CD14-positive monocyte (primary cell): ENCODE data around the gene GABRG3. TPM values are rescaled to one million over a fixed set of nuclear protein-coding genes. Genes with fewer than 3 reads are reported as not detected.

ENCODE experiments used
- DNase-seq, 3 donors: peaks; one replicate each; pipeline ENCODE4 v3.0.0-alpha.2; 2011 to 2022
- H2AFZ ChIP-seq: 2 replicates; pipeline ENCODE4 v1.6.0; 2012; ENCODE audit warnings: mild to moderate bottlenecking, low read depth, low read length, inconsistent platforms; ENCODE audit not compliant: insufficient read depth, poor library complexity, severe bottlenecking
- H3K27ac ChIP-seq, 2 donors: 1 replicate in 1 of 2; 2 replicates in 1 of 2; pipeline ENCODE4 v1.5.1; 2012 to 2013; ENCODE audit warnings: low read length in 2 of 2, control low read depth in 1 of 2, inconsistent platforms in 1 of 2, low read depth in 1 of 2, mild to moderate bottlenecking in 1 of 2
- H3K27me3 ChIP-seq, 2 donors: one replicate each; pipeline versions ENCODE4 v1.6.0 to v1.6.1; 2011 to 2013; ENCODE audit warnings: low read length in 2 of 2; ENCODE audit not compliant: control insufficient read depth in 2 of 2, insufficient read depth in 2 of 2
- H3K36me3 ChIP-seq, 2 donors: replicated peaks in 1 of 2; 1 replicate in 1 of 2; 2 replicates in 1 of 2; pipeline versions ENCODE4 v1.5.1 to v1.6.1; 2012 to 2013; ENCODE audit warnings: low read length in 2 of 2, control low read depth in 1 of 2, inconsistent platforms in 1 of 2, mild to moderate bottlenecking in 1 of 2; ENCODE audit not compliant: insufficient read depth in 2 of 2, control insufficient read depth in 1 of 2
- H3K4me1 ChIP-seq, 2 donors: 1 replicate in 1 of 2; 2 replicates in 1 of 2; pipeline versions ENCODE4 v1.5.1 to v1.6.1; 2012 to 2013; ENCODE audit warnings: low read length in 2 of 2, control low read depth in 1 of 2, inconsistent platforms in 1 of 2, mild to moderate bottlenecking in 1 of 2, moderate library complexity in 1 of 2; ENCODE audit not compliant: insufficient read depth in 2 of 2, control insufficient read depth in 1 of 2
- H3K4me2 ChIP-seq: replicated peaks from 2 replicates; pipeline ENCODE3; 2012; ENCODE audit warnings: low read length, moderate library complexity, mild to moderate bottlenecking; ENCODE audit not compliant: poor library complexity, severe bottlenecking; ENCODE audit errors: extremely low read depth
- H3K4me3 ChIP-seq, 3 experiments: fragments of 200-600 bp in 1 of 3; sonication (generic) in 1 of 3; replicated peaks in 1 of 3; 1 replicate in 2 of 3; 2 replicates in 1 of 3; pipeline ENCODE4 v1.5.1; 2011 to 2013; ENCODE audit warnings: low read length in 3 of 3, mild to moderate bottlenecking in 3 of 3, control low read depth in 2 of 3, low read depth in 2 of 3, inconsistent platforms in 1 of 3, moderate library complexity in 1 of 3
- H3K79me2 ChIP-seq: 2 replicates; pipeline ENCODE4 v1.6.0; 2012; ENCODE audit warnings: mild to moderate bottlenecking, control low read depth, inconsistent platforms, low read length, moderate library complexity; ENCODE audit not compliant: insufficient read depth
- H3K9ac ChIP-seq: 2 replicates; pipeline ENCODE4 v1.6.0; 2017; ENCODE audit warnings: low read length, mild to moderate bottlenecking; ENCODE audit not compliant: insufficient read depth, poor library complexity, severe bottlenecking
- H3K9me3 ChIP-seq, 2 donors: replicated peaks in 1 of 2; 1 replicate in 1 of 2; 2 replicates in 1 of 2; pipeline versions ENCODE4 v1.5.1 to v1.6.1; 2012 to 2013; ENCODE audit warnings: low read length in 2 of 2, control low read depth in 1 of 2; ENCODE audit not compliant: control insufficient read depth in 1 of 2, insufficient read depth in 1 of 2
- H4K20me1 ChIP-seq: 2 replicates; pipeline ENCODE4 v1.6.0; 2012; ENCODE audit warnings: mild to moderate bottlenecking, low read length, control low read depth, moderate library complexity; ENCODE audit not compliant: insufficient read depth
- H3K27ac Mint-ChIP-seq, 7 donors: one replicate each; pipeline ENCODE4 v1.8.0; 2020; ENCODE audit warnings: mild to moderate bottlenecking in 7 of 7, mixed read lengths in 7 of 7, moderate library complexity in 6 of 7, inconsistent platforms in 2 of 7
- H3K27me3 Mint-ChIP-seq, 3 donors: one replicate each; pipeline ENCODE4 v1.8.0; 2021 to 2022; ENCODE audit warnings: low read depth in 3 of 3, mild to moderate bottlenecking in 3 of 3, mixed read lengths in 3 of 3, moderate library complexity in 3 of 3, inconsistent platforms in 1 of 3
- H3K36me3 Mint-ChIP-seq, 2 donors: one replicate each; pipeline ENCODE4 v1.8.0; 2020; ENCODE audit warnings: mixed read lengths in 2 of 2, inconsistent platforms in 1 of 2, mild to moderate bottlenecking in 1 of 2
- H3K4me1 Mint-ChIP-seq: one replicate; pipeline ENCODE4 v1.8.0; 2020; ENCODE audit warnings: mild to moderate bottlenecking, mixed read lengths
- H3K4me3 Mint-ChIP-seq, 2 donors: one replicate each; pipeline ENCODE4 v1.8.0; 2020; ENCODE audit warnings: mild to moderate bottlenecking in 2 of 2, mixed read lengths in 2 of 2, moderate library complexity in 1 of 2
- H3K9me3 Mint-ChIP-seq, 7 donors: one replicate each; pipeline ENCODE4 v1.8.0; 2020 to 2022; ENCODE audit warnings: mixed read lengths in 7 of 7, mild to moderate bottlenecking in 6 of 7, moderate library complexity in 6 of 7, inconsistent platforms in 2 of 7
- CTCF ChIP-seq: fragments of 200-600 bp; IDR thresholded peaks from one replicate; pipeline ENCODE4 v1.8.0; 2022; ENCODE audit warnings: antibody characterized with exemption, mild to moderate bottlenecking
- WGBS: methylation state at CpG from one replicate; pipeline ENCODE4 v1.1.5; 2013; ENCODE audit warnings: missing lambda C conversion rate; ENCODE audit not compliant: insufficient coverage; 5-methylcytosine and 5-hydroxymethylcytosine counted together
- intact Hi-C, 2 donors: fragments of 100-400 bp; cut with micrococcal nuclease; formaldehyde crosslinking; loops; one replicate each; pipeline versions ENCODE4 v1.15.0 to v1.15.1; 2023
- polyA plus RNA-seq, 3 donors: library from polyadenylated mRNA; depleted of rRNA in 1 of 3; unstranded in 2 of 3; stranded (reverse) in 1 of 3; fragments of 300-500 nt in 2 of 3; fragments of >200 nt in 1 of 3; fragmentation: Illumina TruSeq in 2 of 3; gene quantifications; 1 replicate in 2 of 3; 2 replicates in 1 of 3; pipeline ENCODE4 v1.2.3, GENCODE V29; 2012 to 2021

Gene GABRG3
- polyA plus RNA-seq, 3 donors = not detected

GRCh38 chr15:27231811-27232210 is 260.8 kb downstream of the GABRG3 start:
- no CpG with 5 or more reads among the region's 2 CpGs for WGBS
- no peak overlapping the region for H3K4me2 ChIP-seq
- H3K27me3 Mint-ChIP-seq = peaks cover 0 to 2% (median 0%) of the 10 kb centered on the region in 3 donors

DNA sequence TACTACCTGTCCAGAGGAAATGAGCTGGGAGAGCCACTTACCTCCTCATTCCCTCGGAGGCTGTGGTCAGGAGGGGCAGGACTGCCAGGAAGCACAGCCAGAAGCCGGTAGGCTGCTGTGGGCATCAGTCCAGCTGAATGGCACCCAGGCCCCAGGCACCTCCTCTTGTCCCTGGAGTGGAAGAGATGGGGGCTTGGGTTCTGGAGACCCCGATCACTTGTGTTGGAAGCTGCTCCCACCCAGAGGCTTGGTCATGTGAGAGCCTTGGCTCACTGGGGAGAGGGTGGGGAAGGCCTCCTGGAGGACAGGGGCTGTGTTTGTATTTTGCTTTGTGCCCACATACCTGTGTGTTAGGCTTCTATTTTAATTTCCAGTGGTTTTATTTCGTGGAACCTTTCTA is 261.9 kb downstream of the GABRG3 start:
- Histone ChIP-seq H3K4me2 (no peak overlapping the region), H3K9ac (no peak overlapping the region), H3K4me1 (no peaks in the 10 kb centered on the region), H3K4me3 (no peak overlapping the region), H3K36me3 (no peaks in the 10 kb centered on the region), H3K27ac (no peak overlapping the region), H3K9me3 (no peaks in the 10 kb centered on the region), H3K27me3 (no peaks in the 10 kb centered on the region), H2AFZ (no peak overlapping the region), H4K20me1 (no peaks in the 10 kb centered on the region), H3K79me2 (no peaks in the 10 kb centered on the region)
- H3K9me3 Mint-ChIP-seq = peaks cover 0 to 12% (median 6%) of the 10 kb centered on the region in 7 donors
- peaks cover 0 to 2% (median 0%) of the 10 kb centered on the region in 3 donors for H3K27me3 Mint-ChIP-seq
- 68% methylated on average over 4 of the region's 4 CpGs for WGBS
- no peaks in the 10 kb centered on the region for H3K4me1 Mint-ChIP-seq
- no peak overlapping the region for H3K27ac Mint-ChIP-seq
- intact Hi-C loops = loop anchor here in 1 of 2 donors (10.0 kb wide), 1 partner anchor 48 kb away; no protein-coding TSS in a partner anchor
- no peak overlapping the region for H3K4me3 Mint-ChIP-seq
- no peak for TF ChIP-seq CTCF
- no peak for DNase-seq
- no peaks in the 10 kb centered on the region for H3K36me3 Mint-ChIP-seq

More at GRCh38 chr15:27231811-27232210, 260.8 kb downstream of the GABRG3 start:
- Mint-ChIP-seq H3K4me1 (no peaks in the 10 kb centered on the region), H3K36me3 (no peaks in the 10 kb centered on the region), H3K4me3 (no peak overlapping the region), H3K9me3 (peaks cover 0 to 12% (median 4%) of the 10 kb centered on the region in 7 donors), H3K27ac (no peak overlapping the region)
- no peaks in the 10 kb centered on the region for H4K20me1 ChIP-seq
- H3K27ac ChIP-seq = no peak overlapping the region
- no peak overlapping the region for H3K4me3 ChIP-seq
- no peak for TF ChIP-seq CTCF
- no peaks in the 10 kb centered on the region for H3K4me1 ChIP-seq
- no peak overlapping the region for H2AFZ ChIP-seq
- no peaks in the 10 kb centered on the region for H3K9me3 ChIP-seq
- H3K79me2 ChIP-seq = no peaks in the 10 kb centered on the region
- H3K36me3 ChIP-seq = no peaks in the 10 kb centered on the region
- no peak for DNase-seq
- H3K9ac ChIP-seq = no peak overlapping the region
- intact Hi-C loops = loop anchor here in 1 of 2 donors (10.0 kb wide), 1 partner anchor 47 kb away; no protein-coding TSS in a partner anchor
- H3K27me3 ChIP-seq = no peaks in the 10 kb centered on the region
